Neutrophil (primary cell): ENCODE data around the gene TMEM179.

ENCODE experiments used
- H3K27ac ChIP-seq: fragments of 200-600 bp; sonication (generic); 2 replicates; pipeline ENCODE4 v1.5.1; 2016; ENCODE audit warnings: mild to moderate bottlenecking, moderate library complexity
- H3K27me3 ChIP-seq: fragments of 200-600 bp; sonication (generic); 2 replicates; pipeline ENCODE4 v1.6.0; 2016; ENCODE audit warnings: mild to moderate bottlenecking
- H3K36me3 ChIP-seq: fragments of 200-600 bp; sonication (generic); 2 replicates; pipeline ENCODE4 v1.5.1; 2017
- H3K4me1 ChIP-seq, 2 experiments: fragments of 200-600 bp in 1 of 2; sonication (generic) in 1 of 2; 1 replicate in 1 of 2; 2 replicates in 1 of 2; pipeline versions ENCODE4 v1.5.1 to v1.6.1; 2013 to 2016; ENCODE audit warnings: low read depth in 1 of 2, low read length in 1 of 2, mild to moderate bottlenecking in 1 of 2, moderate library complexity in 1 of 2; ENCODE audit not compliant: control insufficient read depth in 1 of 2, insufficient read depth in 1 of 2
- H3K4me3 ChIP-seq, 2 experiments: fragments of 200-600 bp in 1 of 2; sonication (generic) in 1 of 2; 1 replicate in 1 of 2; 2 replicates in 1 of 2; pipeline ENCODE4 v1.5.1; 2013 to 2016; ENCODE audit warnings: low read depth in 1 of 2, low read length in 1 of 2, mild to moderate bottlenecking in 1 of 2, moderate library complexity in 1 of 2
- H3K9me3 ChIP-seq: fragments of 200-600 bp; sonication (generic); 2 replicates; pipeline ENCODE4 v1.5.1; 2016
- TF ChIP-seq, protein P1 (sequence below): fragments of 200-600 bp; sonication (generic); IDR thresholded peaks from 2 replicates; pipeline ENCODE4 v1.5.1; 2016; ENCODE audit warnings: antibody characterized with exemption

Gene TMEM179

GRCh38 chr14:104553166-104554087 lies 51.1 kb downstream of the TMEM179 start:
- Histone ChIP-seq H3K9me3 (no peaks in the 10 kb centered on the region), H3K4me3 (no peak overlapping the region), H3K36me3 (no peaks in the 10 kb centered on the region), H3K27me3 (no peaks in the 10 kb centered on the region), H3K4me1 (no peaks in the 10 kb centered on the region), H3K27ac (no peak overlapping the region)
- TF ChIP-seq, protein P1, sequence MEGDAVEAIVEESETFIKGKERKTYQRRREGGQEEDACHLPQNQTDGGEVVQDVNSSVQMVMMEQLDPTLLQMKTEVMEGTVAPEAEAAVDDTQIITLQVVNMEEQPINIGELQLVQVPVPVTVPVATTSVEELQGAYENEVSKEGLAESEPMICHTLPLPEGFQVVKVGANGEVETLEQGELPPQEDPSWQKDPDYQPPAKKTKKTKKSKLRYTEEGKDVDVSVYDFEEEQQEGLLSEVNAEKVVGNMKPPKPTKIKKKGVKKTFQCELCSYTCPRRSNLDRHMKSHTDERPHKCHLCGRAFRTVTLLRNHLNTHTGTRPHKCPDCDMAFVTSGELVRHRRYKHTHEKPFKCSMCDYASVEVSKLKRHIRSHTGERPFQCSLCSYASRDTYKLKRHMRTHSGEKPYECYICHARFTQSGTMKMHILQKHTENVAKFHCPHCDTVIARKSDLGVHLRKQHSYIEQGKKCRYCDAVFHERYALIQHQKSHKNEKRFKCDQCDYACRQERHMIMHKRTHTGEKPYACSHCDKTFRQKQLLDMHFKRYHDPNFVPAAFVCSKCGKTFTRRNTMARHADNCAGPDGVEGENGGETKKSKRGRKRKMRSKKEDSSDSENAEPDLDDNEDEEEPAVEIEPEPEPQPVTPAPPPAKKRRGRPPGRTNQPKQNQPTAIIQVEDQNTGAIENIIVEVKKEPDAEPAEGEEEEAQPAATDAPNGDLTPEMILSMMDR: no peak

DNA sequence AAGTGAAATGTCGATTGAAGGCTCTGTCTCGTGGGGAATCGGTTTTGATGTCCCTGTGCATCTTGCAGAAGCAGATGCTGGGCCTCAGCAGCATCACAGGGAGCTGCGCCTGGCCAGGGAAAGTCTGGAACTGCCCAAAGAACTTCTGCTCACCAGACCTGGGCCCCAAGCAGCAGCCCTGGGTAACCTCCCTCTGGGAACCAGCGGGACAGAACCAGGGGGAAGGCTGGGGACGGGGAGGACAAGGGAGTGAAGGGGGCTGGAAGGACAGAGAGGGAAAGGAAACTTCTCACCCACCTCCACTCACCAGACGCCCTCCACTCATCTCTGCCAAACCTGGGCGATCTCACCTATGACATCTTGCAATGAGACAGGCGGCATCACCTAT lies 51.8 kb downstream of the TMEM179 start:
- no peaks in the 10 kb centered on the region for H3K27me3 ChIP-seq
- H3K36me3 ChIP-seq: no peaks in the 10 kb centered on the region
- no peaks in the 10 kb centered on the region for H3K4me1 ChIP-seq

DNA sequence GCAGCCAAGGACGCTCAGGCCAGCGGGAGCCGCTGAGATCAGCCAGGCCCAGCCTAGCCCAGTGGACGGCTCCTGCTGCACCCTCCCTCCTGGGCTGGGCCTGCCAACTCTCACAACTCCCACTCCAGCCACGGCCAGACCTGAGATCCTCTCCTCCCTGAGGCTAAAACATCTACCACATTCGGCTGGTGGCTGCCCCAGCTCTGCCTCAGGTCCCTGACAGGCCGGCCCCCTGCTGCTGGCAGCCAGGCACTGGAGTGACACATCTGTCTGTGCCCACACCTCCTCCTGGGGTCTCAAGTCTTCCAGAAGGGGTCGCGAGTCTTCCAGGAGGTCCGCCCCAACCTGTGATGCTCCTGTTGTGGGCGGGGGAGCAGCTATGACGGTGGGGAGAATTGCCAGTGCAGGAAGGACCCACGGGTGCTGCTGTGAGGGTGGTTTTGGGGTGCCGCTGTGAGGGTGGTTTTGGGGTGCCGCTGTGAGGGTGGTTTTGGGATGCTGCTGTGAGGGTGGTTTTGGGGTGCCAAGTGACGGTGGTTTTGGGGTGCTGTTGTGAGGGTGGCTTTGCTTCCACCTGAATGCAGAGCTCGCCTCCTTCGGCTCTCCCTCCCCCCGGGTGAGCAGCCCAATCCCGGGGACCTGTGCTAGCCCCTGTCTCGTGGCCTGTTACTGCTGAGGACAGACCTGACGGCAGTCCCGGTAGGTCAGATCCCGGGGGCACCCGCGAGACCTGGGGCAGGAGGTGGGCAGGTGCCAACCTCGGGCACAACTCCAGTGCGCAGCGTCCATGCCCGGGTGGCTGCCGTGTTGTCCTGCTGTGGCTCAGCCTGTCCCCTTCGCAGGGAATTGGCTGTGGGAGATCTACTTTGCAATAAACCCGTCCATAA lies 52.5 kb downstream of the TMEM179 start:
- Histone ChIP-seq H3K27me3 (no peaks in the 10 kb centered on the region), H3K9me3 (no peaks in the 10 kb centered on the region), H3K4me1 (no peaks in the 10 kb centered on the region), H3K27ac (no peak overlapping the region), H3K36me3 (no peaks in the 10 kb centered on the region), H3K4me3 (no peak overlapping the region)
- TF ChIP-seq, protein P1: no peak

More for the DNA sequence above, 51.8 kb downstream of the TMEM179 start:
- TF ChIP-seq, protein P1: no peak
- Histone ChIP-seq H3K4me3 (no peak overlapping the region), H3K27ac (no peak overlapping the region), H3K9me3 (no peaks in the 10 kb centered on the region)

DNA sequence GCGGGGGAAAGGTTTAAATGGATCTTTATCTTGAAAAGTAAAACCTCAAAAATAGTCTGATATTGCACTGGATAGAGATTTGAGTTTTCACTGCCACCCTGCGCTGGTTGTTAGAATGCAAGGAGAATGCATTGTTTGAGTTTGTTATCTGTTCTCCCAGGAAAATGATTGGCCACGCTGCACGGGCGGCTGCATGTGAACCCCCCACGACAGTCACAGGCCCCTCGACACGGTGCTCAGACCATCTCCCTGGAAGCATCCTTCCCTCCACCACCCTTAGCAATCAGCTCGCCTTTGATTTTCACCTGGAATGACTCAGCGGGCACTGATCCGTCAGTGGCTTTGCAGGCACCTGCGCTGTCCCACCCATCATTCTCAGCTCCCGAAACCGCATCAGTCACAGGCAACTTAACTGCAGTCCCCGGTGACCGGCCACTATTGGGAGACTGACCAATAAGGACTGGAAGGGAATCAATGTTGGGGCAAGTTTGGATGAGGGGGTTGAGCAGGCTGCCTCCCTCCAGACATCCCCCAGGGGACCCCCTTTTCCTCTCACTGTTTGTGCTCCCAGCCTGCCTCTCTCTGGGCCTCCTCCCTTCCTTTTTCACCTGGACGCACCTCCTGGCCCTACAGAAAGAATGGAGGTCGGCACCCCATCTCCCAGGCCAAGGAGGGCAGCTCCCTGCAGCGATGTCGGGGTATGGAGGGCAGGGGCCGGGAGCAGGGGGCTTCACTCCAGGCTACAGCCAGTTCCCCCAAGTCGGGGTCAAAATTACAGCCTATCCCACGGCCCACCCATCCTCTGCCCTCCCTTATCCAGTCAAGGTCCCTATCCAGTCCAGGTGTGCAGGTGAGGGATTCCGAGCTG lies 53.5 kb downstream of the TMEM179 start:
- no peaks in the 10 kb centered on the region for H3K9me3 ChIP-seq
- no peak overlapping the region for H3K4me3 ChIP-seq
- no peaks in the 10 kb centered on the region for H3K36me3 ChIP-seq
- peaks cover 2% of the 10 kb centered on the region for H3K27me3 ChIP-seq
- no peak overlapping the region for H3K27ac ChIP-seq
- H3K4me1 ChIP-seq: no peaks in the 10 kb centered on the region
- TF ChIP-seq, protein P1: no peak

DNA sequence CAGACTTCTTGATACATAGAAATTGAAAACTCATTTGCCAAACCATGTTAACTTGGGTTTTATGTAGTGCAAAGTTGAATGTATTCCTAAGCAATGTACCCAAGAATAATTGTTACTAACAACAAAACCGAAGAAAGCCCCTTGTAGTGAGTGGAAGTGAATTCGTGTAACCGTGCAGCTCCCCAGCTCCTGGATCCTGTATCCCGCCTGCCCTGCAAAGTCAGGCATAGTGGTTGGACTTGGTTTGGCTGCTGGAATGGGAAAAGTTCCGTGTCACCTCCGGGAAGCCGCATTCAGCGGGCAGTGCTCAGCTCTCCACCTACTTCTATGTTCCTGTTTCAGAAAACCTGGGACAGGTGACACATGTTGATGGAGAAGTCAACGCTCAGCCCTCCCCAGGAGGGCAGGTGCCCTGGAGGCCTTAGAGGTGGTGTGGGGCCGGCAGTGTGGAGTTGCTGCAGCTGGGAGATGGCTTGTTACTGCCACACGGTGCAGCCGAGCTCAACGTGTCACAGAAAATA lies 54.2 kb downstream of the TMEM179 start:
- no peaks in the 10 kb centered on the region for H3K4me1 ChIP-seq
- no peak overlapping the region for H3K4me3 ChIP-seq
- H3K36me3 ChIP-seq: no peaks in the 10 kb centered on the region
- no peak overlapping the region for H3K27ac ChIP-seq
- TF ChIP-seq, protein P1: no peak
- H3K9me3 ChIP-seq: no peaks in the 10 kb centered on the region
- peaks cover 9% of the 10 kb centered on the region for H3K27me3 ChIP-seq
